ENCODE measurements around the gene TUBGCP2.
"Not testable (repeated sequence)": the region's sequence is repeated elsewhere in the genome, so short reads cannot be mapped to it uniquely, and the experiment has no call there.

The TUBGCP2 gene

GRCh38 chr10:133267293-133267692 lies 41.4 kb downstream of the TUBGCP2 start:
- DNase-seq = no peak

- no peak for DNase-seq
Measured at GRCh38 chr10:133266056-133266795, 42.4 kb downstream of the TUBGCP2 start.

GRCh38 chr10:133265052-133265451 lies 43.6 kb downstream of the TUBGCP2 start:
- not testable (repeated sequence) for DNase-seq

- DNase-seq = no peak
Measured at GRCh38 chr10:133264461-133264860, 44.2 kb downstream of the TUBGCP2 start.

GRCh38 chr10:133263674-133264073 lies 45.0 kb downstream of the TUBGCP2 start:
- no peak for DNase-seq

GRCh38 chr10:133262696-133263095 lies 46.0 kb downstream of the TUBGCP2 start:
- DNase-seq = no peak

GRCh38 chr10:133261726-133262325 lies 46.8 kb downstream of the TUBGCP2 start:
- DNase-seq = peak; percentile 8 to 95 (median 72)

- DNase-seq = peak in 22 of 56 donors; percentile 16 to 65 (median 37)
Measured at GRCh38 chr10:133260895-133261725, 47.6 kb downstream of the TUBGCP2 start.

- no peak for DNase-seq
Measured at GRCh38 chr10:133259602-133259989, 49.1 kb downstream of the TUBGCP2 start.

- DNase-seq = peak in 30 of 56 donors; percentile 9 to 65 (median 34)
Measured at GRCh38 chr10:133258818-133259601, 49.7 kb downstream of the TUBGCP2 start.

GRCh38 chr10:133258066-133258817 lies 50.4 kb downstream of the TUBGCP2 start:
- DNase-seq = no peak

GRCh38 chr10:133257489-133258065 lies 51.1 kb downstream of the TUBGCP2 start:
- DNase-seq = peak in 10 of 56 donors; percentile 8 to 38 (median 17)

- DNase-seq = no peak
Measured at GRCh38 chr10:133255323-133255722, 53.3 kb downstream of the TUBGCP2 start.

- DNase-seq = no peak
Measured at GRCh38 chr10:133254421-133255120, 54.1 kb downstream of the TUBGCP2 start.

- no peak for DNase-seq
Measured at GRCh38 chr10:133253361-133253955, 55.2 kb downstream of the TUBGCP2 start.

- DNase-seq = no peak
Measured at GRCh38 chr10:133252223-133252552, 56.5 kb downstream of the TUBGCP2 start.

GRCh38 chr10:133251388-133252222 lies 57.1 kb downstream of the TUBGCP2 start:
- DNase-seq = no peak

All from amygdala (tissue), 56 donors.